Endothelial cell of umbilical vein (primary cell): ENCODE data around the gene SCYL2. TPM values are rescaled to one million over a fixed set of nuclear protein-coding genes. Genes with fewer than 3 reads are reported as not detected.
A peak's percentile ranks its signal among the peaks of the same experiment; 100 is the strongest.

Experiments used
- BruUV-seq: library from RNA; stranded (reverse); fragments of 400-500 nt; replicated peaks from 2 replicates; lab custom pipeline; 2021; lab: Mats Ljungman, UMichigan
- CTCF ChIA-PET: fragments of 300-600, 350-600 bp; sonication (Branson Sonifier 250); formaldehyde crosslinking; loops from one replicate; lab custom pipeline; 2021; ENCODE audit warnings: antibody characterized with exemption, inconsistent platforms; lab: Charles Lee
- POLR2A ChIA-PET: fragments of 300-600, 350-600 bp; sonication (Branson Sonifier 250); formaldehyde crosslinking; loops from one replicate; lab custom pipeline; 2021; ENCODE audit warnings: antibody characterized with exemption, inconsistent platforms; lab: Charles Lee
- DNase-seq: peaks from one replicate; pipeline ENCODE4 v3.0.0-alpha.2; 2011; ENCODE audit warnings: low read depth, low spot score
- FAIRE-seq: peaks from 2 replicates; lab custom pipeline; 2011; peaks lifted over from hg19 to GRCh38; lab: Jason Lieb, UNC
- H2AFZ ChIP-seq: 2 replicates; pipeline ENCODE4 v1.6.0; 2012; ENCODE audit warnings: low read depth, low read length, control low read depth, inconsistent platforms
- H3K27ac ChIP-seq: 2 replicates; pipeline ENCODE4 v1.5.1; 2011; ENCODE audit warnings: low read depth, mild to moderate bottlenecking, control low read depth, low read length, moderate library complexity; ENCODE audit not compliant: insufficient read depth
- H3K27me3 ChIP-seq, 2 experiments: 2 replicates each; pipeline versions ENCODE4 v1.6.0 to v1.6.1; 2011; ENCODE audit warnings: low read length in 2 of 2, mixed read lengths in 1 of 2; ENCODE audit not compliant: control insufficient read depth in 2 of 2, insufficient read depth in 2 of 2
- H3K36me3 ChIP-seq, 2 experiments: 2 replicates in 1 of 2; 3 replicates in 1 of 2; pipeline ENCODE4 v1.5.1; 2011; ENCODE audit warnings: low read length in 2 of 2, mild to moderate bottlenecking in 1 of 2, moderate library complexity in 1 of 2; ENCODE audit not compliant: control insufficient read depth in 2 of 2, insufficient read depth in 2 of 2; ENCODE audit errors: extremely low read depth in 1 of 2
- H3K4me1 ChIP-seq: 3 replicates; pipeline ENCODE4 v1.5.1; 2011; ENCODE audit warnings: mild to moderate bottlenecking, low read length; ENCODE audit not compliant: control insufficient read depth, insufficient read depth; ENCODE audit errors: extremely low read depth
- H3K4me2 ChIP-seq: 2 replicates; pipeline ENCODE4 v1.6.1; 2011; ENCODE audit warnings: low read length, control low read depth, mixed read lengths; ENCODE audit not compliant: insufficient read depth
- H3K4me3 ChIP-seq, 3 experiments: fragments of 200-600 bp in 1 of 3; sonication (generic), shearing (Covaris generic) in 1 of 3; replicated peaks in 1 of 3; 2 replicates each; pipeline ENCODE4 v1.5.1; 2011 to 2016; ENCODE audit warnings: control low read depth in 3 of 3, low read length in 3 of 3, mild to moderate bottlenecking in 2 of 3, inconsistent platforms in 1 of 3, low read depth in 1 of 3, moderate library complexity in 1 of 3; ENCODE audit not compliant: insufficient read depth in 1 of 3
- H3K79me2 ChIP-seq: 2 replicates; pipeline ENCODE4 v1.6.0; 2012; ENCODE audit warnings: low read length, inconsistent platforms; ENCODE audit not compliant: control insufficient read depth, insufficient read depth
- H3K9ac ChIP-seq: replicated peaks from 2 replicates; pipeline ENCODE3; 2011; ENCODE audit warnings: low read length, control low read depth; ENCODE audit not compliant: insufficient read depth; ENCODE audit errors: extremely low read depth
- H3K9me1 ChIP-seq: replicated peaks from 3 replicates; pipeline ENCODE4 v1.6.0; 2011; ENCODE audit warnings: mild to moderate bottlenecking, low read length; ENCODE audit not compliant: control insufficient read depth, insufficient read depth; ENCODE audit errors: extremely low read depth
- H3K9me3 ChIP-seq: replicated peaks from 2 replicates; pipeline ENCODE4 v1.5.1; 2012; ENCODE audit warnings: low read length, inconsistent platforms; ENCODE audit not compliant: control insufficient read depth, insufficient read depth
- H4K20me1 ChIP-seq: replicated peaks from 2 replicates; pipeline ENCODE3; 2011; ENCODE audit warnings: mild to moderate bottlenecking, low read length; ENCODE audit not compliant: control insufficient read depth, insufficient read depth; ENCODE audit errors: extremely low read depth
- EZH2 ChIP-seq: IDR thresholded peaks from 2 replicates; pipeline ENCODE4 v1.6.1; 2012; ENCODE audit warnings: borderline replicate concordance, low read depth, mild to moderate bottlenecking, moderate library complexity, low read length, inconsistent platforms; ENCODE audit not compliant: severe bottlenecking
- FOS ChIP-seq: IDR thresholded peaks from 2 replicates; pipeline ENCODE4 v1.6.1; 2011; ENCODE audit warnings: mild to moderate bottlenecking, low read length, moderate library complexity, borderline replicate concordance; ENCODE audit not compliant: insufficient read depth
- GATA2 ChIP-seq: IDR thresholded peaks from 2 replicates; pipeline ENCODE4 v1.7.0; 2011; ENCODE audit warnings: low read depth, mild to moderate bottlenecking, moderate library complexity, mixed read lengths, low read length; ENCODE audit not compliant: insufficient read length, insufficient read depth
- JUN ChIP-seq: IDR thresholded peaks from 2 replicates; pipeline ENCODE4 v1.6.1; 2011; ENCODE audit warnings: borderline replicate concordance, low read depth; ENCODE audit not compliant: insufficient read length, insufficient read depth
- MYC ChIP-seq: IDR thresholded peaks from one replicate; pipeline ENCODE4 v1.6.1; 2011; ENCODE audit warnings: mild to moderate bottlenecking, low read depth, low read length
- POLR2A ChIP-seq: IDR thresholded peaks from 2 replicates; pipeline ENCODE4 v1.6.1; 2012; ENCODE audit warnings: low read depth, mild to moderate bottlenecking, control low read depth, low read length
- POLR2AphosphoS5 ChIP-seq: IDR thresholded peaks from 2 replicates; pipeline ENCODE4 v1.6.1; 2012; ENCODE audit warnings: low read depth, mild to moderate bottlenecking, control low read depth, low read length, moderate library complexity; ENCODE audit not compliant: insufficient read depth
- dilution Hi-C: fragments of 300-500 bp; cut with MboI; formaldehyde crosslinking; loops from one replicate; pipeline ENCODE4 v1.15.0; 2019; ENCODE audit warnings: low sequenced_read_pairs; ENCODE audit not compliant: extremely low pct_ligation_motif_present
- intact Hi-C: fragments of 100-400 bp; cut with micrococcal nuclease; formaldehyde crosslinking; loops from one replicate; pipeline ENCODE4 v1.10.0; 2022
- polyA plus RNA-seq, 4 experiments: library from polyadenylated mRNA; depleted of rRNA in 3 of 4; stranded (reverse) in 3 of 4; unstranded in 1 of 4; fragments of >200 nt; gene quantifications; 2 replicates each; pipeline versions ENCODE4 v1.2.1 to v1.2.3, GENCODE V29; 2011 to 2012; ENCODE audit warnings: missing spikeins in 1 of 4
- total RNA-seq: library from RNA; stranded (reverse); gene quantifications from 2 replicates; pipeline ENCODE4 v1.2.3, GENCODE V29; 2021
- TF ChIP-seq, protein P1 (sequence below), 2 donors: IDR thresholded peaks; 1 replicate in 1 of 2; 2 replicates in 1 of 2; pipeline ENCODE4 v1.5.1; 2011; ENCODE audit warnings: low read length in 2 of 2, mild to moderate bottlenecking in 2 of 2, moderate library complexity in 2 of 2, control low read depth in 1 of 2, inconsistent platforms in 1 of 2, low read depth in 1 of 2; ENCODE audit not compliant: insufficient read depth in 1 of 2; ENCODE audit errors: extremely low read depth in 1 of 2
- TF ChIP-seq, protein P2 (sequence below): IDR thresholded peaks from 2 replicates; pipeline ENCODE4 v1.6.1; 2011; ENCODE audit not compliant: insufficient read depth, insufficient read length

Gene SCYL2
- total and polyA plus RNA-seq, 2 donors (not counting 3 experiments of a cell fraction or from before 2014, with no cell fraction given): 12.5 to 41.4 TPM

DNA sequence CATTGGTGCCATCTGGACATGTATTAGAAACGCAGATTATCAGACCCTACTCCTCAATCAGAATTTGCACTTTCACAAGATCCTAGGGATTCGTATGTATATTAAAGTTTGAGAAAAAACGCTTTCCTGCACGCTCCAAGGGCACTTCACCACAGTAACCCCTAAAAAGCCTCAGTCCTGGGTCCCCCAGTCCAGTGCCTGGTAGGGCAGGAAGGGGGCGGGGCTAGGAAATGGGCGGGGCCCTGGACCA, 467 bp upstream of the SCYL2 start:
- intact Hi-C loops (loop anchor here (2.0 to 5.0 kb wide), 3 partner anchors 46 to 298 kb away; partner anchors contain the start of gene BLTP3B), dilution Hi-C loops (no loop called here)
- ChIA-PET POLR2A (no interaction called here), CTCF (interaction anchor here (1.0 to 3.1 kb wide), 5 partner anchors 11 to 289 kb away, joined by 3 to 20 read pairs (median 4); partner anchors contain the start of gene ACTR6)
- H3K27me3 ChIP-seq: no peaks in the 10 kb centered on the region
- H2AFZ ChIP-seq: peak overlapping the region; percentile 99
- TF ChIP-seq, protein P1, sequence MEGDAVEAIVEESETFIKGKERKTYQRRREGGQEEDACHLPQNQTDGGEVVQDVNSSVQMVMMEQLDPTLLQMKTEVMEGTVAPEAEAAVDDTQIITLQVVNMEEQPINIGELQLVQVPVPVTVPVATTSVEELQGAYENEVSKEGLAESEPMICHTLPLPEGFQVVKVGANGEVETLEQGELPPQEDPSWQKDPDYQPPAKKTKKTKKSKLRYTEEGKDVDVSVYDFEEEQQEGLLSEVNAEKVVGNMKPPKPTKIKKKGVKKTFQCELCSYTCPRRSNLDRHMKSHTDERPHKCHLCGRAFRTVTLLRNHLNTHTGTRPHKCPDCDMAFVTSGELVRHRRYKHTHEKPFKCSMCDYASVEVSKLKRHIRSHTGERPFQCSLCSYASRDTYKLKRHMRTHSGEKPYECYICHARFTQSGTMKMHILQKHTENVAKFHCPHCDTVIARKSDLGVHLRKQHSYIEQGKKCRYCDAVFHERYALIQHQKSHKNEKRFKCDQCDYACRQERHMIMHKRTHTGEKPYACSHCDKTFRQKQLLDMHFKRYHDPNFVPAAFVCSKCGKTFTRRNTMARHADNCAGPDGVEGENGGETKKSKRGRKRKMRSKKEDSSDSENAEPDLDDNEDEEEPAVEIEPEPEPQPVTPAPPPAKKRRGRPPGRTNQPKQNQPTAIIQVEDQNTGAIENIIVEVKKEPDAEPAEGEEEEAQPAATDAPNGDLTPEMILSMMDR (IDR thresholded peaks at IDR 0.05; ENCODE audit: extremely low read depth in 1 of 2, insufficient read depth in 1 of 2, low read depth in 1 of 2, low read length in 2 of 2): no peak
- TF ChIP-seq EZH2: no peak
- TF ChIP-seq JUN: no peak
- no peak for TF ChIP-seq MYC
- TF ChIP-seq, protein P2, sequence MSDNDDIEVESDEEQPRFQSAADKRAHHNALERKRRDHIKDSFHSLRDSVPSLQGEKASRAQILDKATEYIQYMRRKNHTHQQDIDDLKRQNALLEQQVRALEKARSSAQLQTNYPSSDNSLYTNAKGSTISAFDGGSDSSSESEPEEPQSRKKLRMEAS: no peak
- TF ChIP-seq POLR2A: no peak
- TF ChIP-seq GATA2: no peak
- no peak for TF ChIP-seq FOS
- TF ChIP-seq POLR2AphosphoS5: no peak
- FAIRE-seq: peak; percentile 62
- H3K4me2 ChIP-seq: peak overlapping the region; percentile 76
- no peak for DNase-seq
- H3K4me1 ChIP-seq: peaks cover 19% of the 10 kb centered on the region
- H4K20me1 ChIP-seq: peaks cover 5% of the 10 kb centered on the region
- no peak overlapping the region for H3K9ac ChIP-seq
- no peaks in the 10 kb centered on the region for H3K9me1 ChIP-seq
- peak overlapping the region; percentile 78 to 97 (median 95) for H3K4me3 ChIP-seq
- peak overlapping the region; percentile 25 for H3K27ac ChIP-seq
- H3K79me2 ChIP-seq: peaks cover 37% of the 10 kb centered on the region
- no peaks in the 10 kb centered on the region for H3K9me3 ChIP-seq
- H3K36me3 ChIP-seq: no peaks in the 10 kb centered on the region
- TSS peak; percentile 50 for BruUV-seq
